Fibroblast of lung (primary cell): ENCODE data around the gene LZTS2. TPM values are rescaled to one million over a fixed set of nuclear protein-coding genes. Genes with fewer than 3 reads are reported as not detected.

ENCODE experiments used
- DNase-seq, 2 donors: peaks; one replicate each; pipeline versions ENCODE4 v3.0.0 to v3.0.0-alpha.2; 2010; ENCODE audit warnings: low read depth in 2 of 2
- H2AFZ ChIP-seq: 2 replicates; pipeline ENCODE4 v1.5.1; 2012; ENCODE audit warnings: low read length, control low read depth, inconsistent platforms
- H3K27ac ChIP-seq: 2 replicates; pipeline ENCODE4 v1.5.1; 2011; ENCODE audit warnings: low read length, control low read depth; ENCODE audit not compliant: insufficient read depth
- H3K27me3 ChIP-seq: 2 replicates; pipeline ENCODE4 v1.5.1; 2011; ENCODE audit warnings: mild to moderate bottlenecking, low read length; ENCODE audit not compliant: control insufficient read depth, insufficient read depth
- H3K36me3 ChIP-seq: 2 replicates; pipeline ENCODE4 v1.5.1; 2011; ENCODE audit warnings: low read length; ENCODE audit not compliant: control insufficient read depth, insufficient read depth
- H3K4me1 ChIP-seq: 2 replicates; pipeline ENCODE4 v1.5.1; 2011; ENCODE audit warnings: low read length; ENCODE audit not compliant: control insufficient read depth, insufficient read depth; ENCODE audit errors: extremely low read depth
- H3K4me2 ChIP-seq: 2 replicates; pipeline ENCODE4 v1.5.1; 2011; ENCODE audit warnings: low read length, control low read depth; ENCODE audit not compliant: insufficient read depth; ENCODE audit errors: extremely low read depth
- H3K4me3 ChIP-seq, 4 experiments: fragments of 200-600 bp in 1 of 4; sonication (generic) in 1 of 4; replicated peaks in 1 of 4; 2 replicates each; pipeline ENCODE4 v1.5.1; 2011 to 2016; ENCODE audit warnings: low read length in 4 of 4, low read depth in 3 of 4, mild to moderate bottlenecking in 3 of 4, control low read depth in 2 of 4, inconsistent platforms in 1 of 4, mixed read lengths in 1 of 4; ENCODE audit not compliant: insufficient read depth in 1 of 4; ENCODE audit errors: control extremely low read depth in 1 of 4
- H3K79me2 ChIP-seq: 2 replicates; pipeline ENCODE4 v1.5.1; 2012; ENCODE audit warnings: mild to moderate bottlenecking, low read length, inconsistent platforms; ENCODE audit not compliant: control insufficient read depth, insufficient read depth
- H3K9ac ChIP-seq: 2 replicates; pipeline ENCODE4 v1.5.1; 2011; ENCODE audit warnings: mild to moderate bottlenecking, low read length, control low read depth; ENCODE audit not compliant: insufficient read depth
- H3K9me3 ChIP-seq: 2 replicates; pipeline ENCODE4 v1.5.1; 2012; ENCODE audit warnings: low read depth, low read length; ENCODE audit not compliant: control insufficient read depth, insufficient read depth
- H4K20me1 ChIP-seq: 2 replicates; pipeline ENCODE4 v1.5.1; 2011; ENCODE audit warnings: low read length; ENCODE audit not compliant: control insufficient read depth, insufficient read depth; ENCODE audit errors: extremely low read depth
- CTCF ChIP-seq, 2 donors: IDR thresholded peaks in 1 of 2; conservative IDR thresholded peaks in 1 of 2; 1 replicate in 1 of 2; 2 replicates in 1 of 2; pipeline ENCODE4 v1.5.1; 2011 to 2012; ENCODE audit warnings: low read length in 2 of 2, control low read depth in 1 of 2, inconsistent platforms in 1 of 2, low read depth in 1 of 2, mild to moderate bottlenecking in 1 of 2
- EZH2 ChIP-seq: IDR thresholded peaks from 2 replicates; pipeline ENCODE4 v1.5.1; 2012; ENCODE audit warnings: low read length, control low read depth, mild to moderate bottlenecking; ENCODE audit errors: missing control alignments
- polyA plus RNA-seq, 2 donors: library from polyadenylated mRNA; depleted of rRNA in 1 of 2; stranded (reverse) in 1 of 2; unstranded in 1 of 2; fragments of >200 nt; gene quantifications; 2 replicates each; pipeline ENCODE4 v1.2.1, GENCODE V29; 2011 to 2012; ENCODE audit warnings: missing spikeins in 1 of 2
- total RNA-seq: library from RNA; depleted of rRNA; stranded (reverse); fragments of >200 nt; gene quantifications from 2 replicates; pipeline ENCODE4 v1.2.1, GENCODE V29; 2014

Gene LZTS2
- total and polyA plus RNA-seq, 2 donors (not counting 1 experiment from before 2014, with no cell fraction given), result 34.7 to 120 TPM

GRCh38 chr10:100967332-100967731 is 32.3 kb upstream of the LZTS2 start:
- peaks cover 2% of the 10 kb centered on the region for H3K36me3 ChIP-seq
- H3K4me1 ChIP-seq, result peaks cover 3% of the 10 kb centered on the region
- no peak overlapping the region for H2AFZ ChIP-seq
- TF ChIP-seq EZH2 (no peak), CTCF (conservative IDR thresholded peaks at IDR 0.05 in 1 of 2, IDR thresholded peaks at IDR 0.05 in 1 of 2; ENCODE audit: low read depth in 1 of 2, low read length in 2 of 2) (no peak)
- no peaks in the 10 kb centered on the region for H3K9me3 ChIP-seq
- no peak overlapping the region for H3K4me2 ChIP-seq
- no peak overlapping the region for H3K9ac ChIP-seq
- no peaks in the 10 kb centered on the region for H4K20me1 ChIP-seq
- no peaks in the 10 kb centered on the region for H3K79me2 ChIP-seq
- H3K27me3 ChIP-seq, result no peaks in the 10 kb centered on the region
- no peak overlapping the region for H3K4me3 ChIP-seq
- no peak for DNase-seq
- no peak overlapping the region for H3K27ac ChIP-seq

GRCh38 chr10:100968062-100968736 is 31.4 kb upstream of the LZTS2 start:
- Histone ChIP-seq H3K79me2 (no peaks in the 10 kb centered on the region), H3K4me1 (peaks cover 3% of the 10 kb centered on the region), H3K27me3 (no peaks in the 10 kb centered on the region), H3K9ac (no peak overlapping the region), H3K4me3 (no peak overlapping the region), H3K36me3 (peaks cover 2% of the 10 kb centered on the region), H3K27ac (no peak overlapping the region), H4K20me1 (no peaks in the 10 kb centered on the region), H3K4me2 (no peak overlapping the region), H3K9me3 (no peaks in the 10 kb centered on the region), H2AFZ (no peak overlapping the region)
- DNase-seq, result no peak
- TF ChIP-seq CTCF (conservative IDR thresholded peaks at IDR 0.05 in 1 of 2, IDR thresholded peaks at IDR 0.05 in 1 of 2; ENCODE audit: low read depth in 1 of 2, low read length in 2 of 2), result no peak
- TF ChIP-seq EZH2, result no peak

GRCh38 chr10:100968863-100969186 is 30.8 kb upstream of the LZTS2 start:
- no peak overlapping the region for H3K9ac ChIP-seq
- peaks cover 3% of the 10 kb centered on the region for H3K4me1 ChIP-seq
- no peaks in the 10 kb centered on the region for H3K79me2 ChIP-seq
- H3K27ac ChIP-seq, result no peak overlapping the region
- peak overlapping the region; percentile 87 for H3K4me2 ChIP-seq
- H3K9me3 ChIP-seq, result no peaks in the 10 kb centered on the region
- TF ChIP-seq EZH2, result no peak
- TF ChIP-seq CTCF (conservative IDR thresholded peaks at IDR 0.05 in 1 of 2, IDR thresholded peaks at IDR 0.05 in 1 of 2; ENCODE audit: low read depth in 1 of 2, low read length in 2 of 2), result no peak
- no peak for DNase-seq
- H2AFZ ChIP-seq, result peak overlapping the region; percentile 79
- peaks cover 2% of the 10 kb centered on the region for H3K36me3 ChIP-seq
- H3K27me3 ChIP-seq, result no peaks in the 10 kb centered on the region
- H4K20me1 ChIP-seq, result no peaks in the 10 kb centered on the region
- peak overlapping the region; percentile 7 to 68 (median 38) for H3K4me3 ChIP-seq
